Stimulated activated CD4-positive, alpha-beta T cell treated with anti-CD3 and anti-CD28 coated beads, Interleukin-12 subunit alpha, Interleukin-12 subunit beta, amount 100 ng/mL, for 24 hours (primary cell): Measurements from ENCODE around the gene MTUS2.

Experiments
- DNase-seq, 2 experiments: peaks; one replicate each; pipeline ENCODE4 v3.0.0-alpha.2; 2020; ENCODE audit warnings: low read depth in 2 of 2

The MTUS2 gene

DNA sequence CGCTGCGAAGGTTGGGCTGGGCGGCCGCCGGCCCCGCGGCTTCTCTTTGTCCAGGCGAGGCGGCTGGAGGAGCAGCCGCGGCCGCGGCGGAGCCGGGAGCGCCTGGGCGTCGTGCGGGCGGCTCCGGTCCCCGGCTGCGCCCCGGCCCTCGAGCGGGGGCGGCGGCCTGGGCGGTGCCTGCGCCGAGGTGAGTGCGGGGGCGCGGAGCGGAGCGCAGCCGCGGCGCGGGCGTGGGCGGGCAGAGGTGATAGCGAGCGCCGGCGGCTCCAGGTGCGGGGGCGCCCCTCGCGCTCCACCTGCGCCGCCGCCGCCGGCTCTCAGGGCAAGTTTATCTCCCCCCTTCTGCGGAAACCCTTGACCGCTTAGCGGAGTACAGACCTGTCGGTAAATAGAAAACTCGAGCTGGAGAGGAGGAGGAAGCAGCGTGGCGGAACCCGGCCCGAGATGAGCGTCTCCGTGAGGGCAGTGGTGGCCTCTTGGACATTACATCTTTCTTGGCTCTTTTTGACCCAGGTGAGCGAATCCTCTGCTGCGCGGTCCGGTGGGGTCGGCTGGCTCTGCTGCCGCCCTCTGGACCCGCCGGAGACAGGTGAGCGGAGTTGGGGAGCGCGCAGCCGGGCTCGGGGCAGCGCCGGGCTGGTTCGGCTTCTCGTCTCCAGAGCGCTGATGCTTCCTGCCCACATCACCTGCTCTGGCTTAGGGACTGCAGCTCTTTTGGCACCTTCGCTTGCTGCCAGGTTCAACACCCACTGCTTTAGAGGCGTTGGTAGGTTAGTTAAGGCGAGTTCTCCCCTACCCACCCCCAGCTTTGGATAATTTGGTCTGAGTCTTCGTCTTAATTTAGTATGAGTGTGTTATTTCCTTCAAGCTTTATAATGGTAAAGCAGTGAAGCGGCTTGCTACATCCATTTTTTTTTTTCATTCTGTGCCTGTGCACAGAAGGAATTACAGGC lies at the start of gene MTUS2:
MTUS2 (plus strand) TSS at position 241 of the 953 bp plus-strand sequence.
- DNase-seq = no peak

DNA sequence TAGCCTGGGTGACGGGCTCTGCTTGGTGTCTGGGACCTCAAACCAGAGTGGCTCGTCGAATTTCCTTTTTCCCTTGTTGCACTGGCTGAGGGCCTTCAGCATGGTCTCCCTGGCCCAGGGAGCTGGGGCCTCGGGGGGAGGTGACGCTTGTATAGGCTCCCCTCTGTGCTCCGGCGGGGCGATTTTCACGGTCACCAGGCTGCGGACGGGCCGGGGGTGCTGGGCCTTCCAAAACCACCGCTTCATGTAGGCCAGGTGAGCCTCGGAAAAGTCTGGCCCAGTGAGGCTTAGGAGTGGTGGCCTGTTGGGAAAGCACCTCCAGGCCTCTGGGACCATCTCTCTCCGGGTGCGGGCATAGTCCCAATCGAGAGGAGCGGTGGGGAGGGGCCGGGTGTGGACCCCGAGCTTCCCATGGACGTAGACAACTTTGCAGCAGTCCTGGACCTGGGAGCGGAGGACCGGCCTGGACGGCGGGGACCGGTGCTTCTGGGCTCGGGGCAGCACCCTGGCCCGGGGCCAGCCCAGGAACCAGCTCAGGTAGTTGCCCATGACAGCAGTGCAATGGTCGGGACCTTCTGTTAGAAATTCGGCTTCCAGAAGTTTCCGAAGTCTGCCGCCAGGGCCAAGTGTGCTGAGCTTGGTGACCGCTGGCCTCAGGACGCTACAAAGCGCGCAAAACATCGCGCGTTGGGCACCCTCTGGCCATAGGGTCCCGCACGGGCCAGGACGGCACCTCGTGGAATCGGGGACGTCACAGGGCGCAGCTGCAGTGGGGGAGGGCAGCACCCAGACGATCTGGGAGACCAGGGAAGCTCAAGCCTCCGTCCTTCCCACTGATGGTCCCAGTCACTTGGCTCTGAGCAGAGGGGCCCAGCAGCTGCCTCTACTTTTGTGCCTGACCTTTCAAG lies 41.6 kb upstream of the MTUS2 start:
- no peak for DNase-seq

DNA sequence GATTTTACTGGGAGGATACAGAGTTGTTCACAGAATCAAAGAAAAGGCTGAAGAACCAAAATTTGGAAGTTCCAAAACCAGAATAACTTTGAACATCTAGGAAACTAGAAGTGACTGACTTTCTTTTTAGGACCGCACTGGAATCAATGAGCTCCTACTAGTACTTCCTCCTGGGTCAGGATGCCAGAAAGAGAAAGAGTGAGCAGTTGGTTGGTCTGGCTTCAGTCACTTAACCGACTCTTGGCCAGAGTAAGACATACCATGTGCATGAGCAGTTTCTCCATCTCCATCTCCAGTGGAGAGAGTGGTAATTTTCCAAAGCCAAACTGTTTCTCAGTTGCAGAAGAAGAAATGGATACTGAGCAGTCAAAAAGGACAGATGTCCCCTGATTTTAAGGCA lies 27.1 kb upstream of the MTUS2 start:
- no peak for DNase-seq

DNA sequence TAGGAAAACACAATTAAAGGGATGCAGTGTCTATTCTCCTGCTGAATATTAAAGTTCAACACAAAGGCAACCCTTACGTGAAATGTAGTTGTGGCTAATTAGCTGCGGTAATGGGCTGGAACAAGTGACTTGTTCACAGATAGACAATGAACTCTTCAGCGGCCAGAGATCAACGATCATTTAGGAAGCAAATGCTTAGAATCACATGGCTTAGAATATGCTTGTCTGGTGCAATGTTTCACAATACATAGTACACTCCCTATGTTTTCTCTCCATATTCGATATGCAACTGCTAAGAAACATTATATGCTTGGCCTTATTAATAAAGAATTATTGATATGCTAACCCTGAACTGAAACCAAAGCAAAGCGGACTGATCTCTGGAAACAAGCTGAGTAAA lies 25.7 kb upstream of the MTUS2 start:
- DNase-seq = no peak

DNA sequence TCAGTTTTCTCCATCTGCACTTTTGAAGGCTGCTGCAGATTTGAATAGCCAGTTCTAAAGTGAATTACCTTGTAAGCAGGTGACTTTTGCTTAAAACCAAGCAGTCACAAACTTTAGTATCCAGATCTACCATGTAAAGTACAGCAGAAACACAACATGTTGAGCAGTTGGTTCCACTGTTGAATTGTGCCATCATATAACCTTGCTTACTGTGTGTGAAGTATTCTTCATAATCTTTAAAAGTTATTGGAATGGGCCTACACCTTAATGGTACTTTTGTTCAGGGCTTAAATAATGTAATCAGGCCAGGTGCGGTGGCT lies 23.2 kb upstream of the MTUS2 start:
- no peak for DNase-seq

DNA sequence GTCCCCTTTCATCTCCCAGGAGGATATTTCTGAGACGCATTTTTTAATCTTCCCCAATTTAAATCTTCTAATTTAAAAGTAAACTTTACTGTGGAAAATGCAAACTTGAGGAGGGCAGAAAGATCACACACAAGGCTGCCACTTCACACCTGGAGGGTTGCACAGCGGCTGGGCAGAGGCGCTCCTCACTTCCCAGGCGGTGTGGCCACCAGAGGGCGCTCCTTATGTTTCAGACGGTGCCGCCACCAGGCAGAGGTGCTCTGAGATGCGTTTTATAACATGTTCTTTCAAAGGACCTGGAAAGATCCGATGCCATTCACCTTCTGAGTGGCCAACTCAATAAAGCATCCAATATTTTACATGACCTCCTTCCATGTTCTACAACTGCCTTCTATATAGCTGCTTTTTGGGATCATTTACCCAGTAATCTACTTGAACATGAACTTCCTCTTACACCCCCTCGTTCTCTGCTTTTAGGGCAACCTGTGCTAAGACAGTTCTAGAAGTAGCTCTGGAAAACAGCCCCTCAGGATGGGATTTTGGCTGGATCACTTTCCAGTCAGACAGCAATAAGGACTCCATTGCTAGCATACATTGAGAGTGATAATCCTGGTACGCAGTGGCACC lies 14.8 kb upstream of the MTUS2 start:
- DNase-seq = peak in 1 of 2 experiments; percentile 47

DNA sequence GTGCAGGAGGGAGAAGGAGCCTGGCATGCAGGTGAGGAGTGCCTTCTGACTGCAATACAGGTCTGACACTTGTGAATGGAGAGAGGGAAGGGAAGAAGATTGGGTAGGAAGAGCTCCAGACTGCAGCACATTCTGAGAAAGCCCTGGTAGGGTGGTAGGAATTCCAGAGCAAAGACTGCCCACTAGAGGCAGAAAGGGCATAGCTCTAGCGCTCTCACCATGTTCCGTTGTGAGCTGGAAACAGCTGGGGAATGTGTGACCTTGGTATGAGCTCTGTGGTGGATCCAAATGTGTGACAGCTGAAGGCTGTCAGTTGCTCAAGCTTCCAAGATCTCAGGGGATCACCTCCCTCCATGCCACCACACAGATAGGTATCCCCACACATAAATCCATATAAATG lies 2.9 kb upstream of the MTUS2 start:
- no peak for DNase-seq

DNA sequence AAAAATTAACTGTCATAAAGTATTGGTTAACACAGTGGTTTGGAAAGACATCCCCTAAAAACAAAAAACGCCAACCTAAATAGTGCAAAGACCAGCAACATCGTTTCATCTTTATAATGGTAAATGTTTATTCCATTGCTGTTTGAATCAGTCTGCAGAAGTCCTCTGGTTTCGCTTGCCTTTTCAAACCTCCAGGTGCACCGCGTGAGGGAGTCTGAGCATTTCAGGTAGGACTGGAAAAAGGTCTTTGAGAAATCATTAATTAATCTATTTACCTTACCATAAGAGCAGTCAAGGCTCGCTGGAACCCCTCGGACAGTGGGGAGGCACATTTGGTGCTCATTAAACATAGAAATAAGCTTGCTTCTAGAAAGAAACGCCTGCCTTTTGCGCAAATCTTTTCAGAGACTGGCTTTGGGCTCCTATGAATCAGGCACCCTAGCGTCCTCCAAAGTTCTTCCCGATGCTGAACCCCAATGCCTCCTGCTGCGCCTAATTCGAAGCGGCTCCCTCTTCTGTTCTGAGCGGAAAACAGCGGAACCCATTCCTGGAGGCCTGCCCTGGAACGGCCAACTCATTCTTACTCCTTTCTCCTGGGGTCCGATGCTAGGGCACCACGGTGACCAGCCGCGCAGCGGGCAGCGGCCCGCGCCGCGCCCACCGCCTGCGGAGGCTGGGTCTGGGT lies 951 bp upstream of the MTUS2 start:
- no peak for DNase-seq

DNA sequence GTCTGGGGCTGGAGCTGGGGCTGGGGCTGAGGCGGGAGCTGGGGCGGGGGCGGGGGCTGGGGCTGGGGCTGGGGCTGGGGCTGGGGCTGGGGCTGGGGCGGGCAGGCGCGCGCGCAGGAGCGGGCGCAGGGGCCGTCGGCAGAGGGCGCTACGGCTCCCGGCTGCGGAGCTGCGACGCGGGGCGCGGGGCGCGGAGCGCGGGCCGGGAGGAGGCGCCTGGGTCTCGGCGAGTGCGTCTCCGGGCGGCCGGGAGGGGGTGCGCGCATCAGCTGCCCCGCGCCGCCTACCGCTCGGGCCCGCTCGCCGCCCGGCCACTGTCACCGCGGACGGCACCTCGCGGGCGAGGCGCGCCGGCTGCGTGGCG lies 422 bp upstream of the MTUS2 start:
- DNase-seq = peak; percentile 20 to 33

DNA sequence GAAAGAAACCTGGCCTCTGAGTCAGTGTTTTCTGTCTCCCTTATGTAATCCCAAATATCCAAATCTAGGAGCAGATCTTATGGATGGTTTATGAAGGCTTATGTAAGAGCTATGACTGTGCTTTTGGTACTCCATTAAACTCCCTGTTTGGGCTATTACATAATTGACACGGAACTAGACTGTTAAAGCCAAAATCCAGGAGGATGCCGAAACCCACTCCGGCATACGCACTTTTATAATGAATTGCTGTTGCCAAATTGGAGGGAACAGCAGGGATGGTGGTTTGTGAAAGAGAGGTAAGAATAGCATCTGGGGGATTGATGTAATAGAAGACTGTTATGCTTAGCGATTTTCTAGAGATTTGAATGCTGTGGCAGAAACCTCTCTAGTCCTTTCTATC lies 2.0 kb downstream of the MTUS2 start:
- DNase-seq = no peak

DNA sequence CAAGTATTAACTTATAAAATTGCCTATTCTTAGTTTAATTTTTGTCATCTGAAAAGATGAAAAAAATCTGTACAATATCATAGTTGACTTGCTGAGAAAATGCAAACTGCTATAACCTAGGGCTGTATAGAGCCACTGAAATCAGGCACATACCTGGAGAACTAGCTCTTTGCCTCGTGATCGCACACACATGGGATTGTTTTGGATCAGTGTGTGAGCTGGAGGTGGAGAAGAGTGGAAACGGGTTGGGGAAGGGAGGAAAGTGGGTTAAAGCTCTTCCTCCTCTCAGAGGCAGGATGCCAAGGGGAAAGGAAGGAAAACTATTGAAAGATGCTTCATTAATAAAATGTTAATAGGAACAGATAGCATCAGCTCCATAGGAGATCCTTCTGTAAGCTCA lies 2.7 kb downstream of the MTUS2 start:
- DNase-seq = no peak

DNA sequence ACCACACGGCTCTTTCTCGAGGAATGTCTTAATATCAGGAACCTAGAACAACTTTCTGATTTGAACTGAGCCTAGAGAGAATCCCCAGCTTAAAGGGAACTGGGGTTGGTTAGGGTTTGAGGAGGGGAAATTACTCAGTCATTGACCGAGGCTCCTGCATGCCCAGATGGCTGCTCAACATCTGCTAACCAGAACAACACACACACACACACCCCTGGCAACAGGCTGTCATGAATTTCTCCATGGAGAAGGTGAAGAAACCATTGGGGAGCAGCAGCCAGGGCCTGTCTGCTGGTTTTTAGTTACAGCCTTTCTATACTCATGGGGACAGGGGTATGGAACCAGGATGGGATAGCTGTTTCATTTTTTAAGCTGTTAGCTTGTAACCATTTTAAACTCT lies 5.2 kb downstream of the MTUS2 start:
- no peak for DNase-seq

DNA sequence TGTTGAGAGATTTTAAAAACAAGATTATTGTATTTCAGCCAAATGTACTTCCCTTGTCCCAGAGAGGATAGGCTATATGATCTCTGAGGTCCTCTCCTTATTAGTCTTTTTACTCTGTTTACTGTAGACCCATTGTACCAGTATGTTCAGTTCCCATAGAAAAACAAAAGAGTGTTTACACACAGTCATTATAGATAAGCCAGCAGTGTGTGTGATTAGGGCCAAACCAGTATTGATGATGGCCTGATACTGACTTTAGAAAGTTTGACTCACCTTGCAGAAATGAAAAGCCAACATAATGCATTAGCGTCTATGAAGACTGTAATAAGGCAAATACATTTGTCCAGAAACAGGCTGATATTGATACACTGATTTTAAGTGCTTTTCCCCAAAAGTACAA lies 6.2 kb downstream of the MTUS2 start:
- no peak for DNase-seq

DNA sequence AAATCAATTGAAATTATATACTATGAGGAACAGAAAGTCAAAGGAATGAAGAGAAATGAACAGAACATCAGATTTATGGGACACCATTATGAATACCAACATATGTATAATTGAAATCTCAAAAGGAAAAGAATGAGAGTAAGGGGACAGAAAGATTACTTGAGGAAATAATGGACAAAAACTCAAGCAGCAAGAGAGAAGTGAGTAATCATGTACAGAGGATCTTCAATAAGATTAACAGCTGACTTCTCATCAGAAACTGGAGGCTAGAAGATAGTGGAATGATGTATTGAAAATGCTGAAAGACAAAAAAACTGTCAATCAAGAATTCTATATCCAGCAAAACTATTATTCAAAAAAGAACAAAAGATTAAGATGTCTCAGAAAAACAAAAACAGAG lies 10.4 kb downstream of the MTUS2 start:
- no peak for DNase-seq

DNA sequence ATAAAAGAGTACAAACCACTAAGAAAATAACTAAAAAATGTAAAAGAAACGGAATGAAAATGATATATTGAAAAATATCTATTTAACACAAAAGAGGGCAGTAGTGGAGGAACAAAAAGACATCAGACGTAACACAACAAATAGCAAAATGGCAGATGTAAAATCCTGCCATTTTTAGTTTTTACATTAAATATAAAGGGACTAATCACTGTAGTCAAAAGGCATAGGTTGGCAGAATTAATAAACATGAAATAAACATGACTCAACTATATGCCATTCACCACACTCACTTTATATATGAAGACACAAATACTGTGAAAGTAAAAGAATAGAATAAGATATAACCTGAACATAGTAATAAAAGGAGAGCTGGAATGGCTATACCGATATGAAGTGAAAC lies 11.0 kb downstream of the MTUS2 start:
- no peak for DNase-seq

DNA sequence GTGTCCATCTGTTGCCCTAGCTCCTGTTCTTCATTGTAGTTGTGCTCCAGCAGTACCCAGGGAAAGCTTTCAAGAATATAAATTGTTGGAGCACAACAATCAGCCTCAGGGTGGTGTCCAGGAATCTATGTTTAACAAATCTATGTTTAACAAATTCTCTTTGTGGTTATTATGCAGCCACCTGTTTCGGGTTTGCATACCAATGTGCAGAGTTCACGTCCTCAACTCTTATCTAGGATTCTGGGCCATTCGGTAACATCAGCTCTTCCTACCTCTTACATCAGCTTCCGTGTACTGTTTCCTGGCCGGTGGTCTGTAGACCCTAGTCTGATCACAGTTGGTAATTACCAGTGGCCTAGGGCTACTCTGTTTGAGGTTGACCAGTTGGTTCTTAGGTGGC lies 17.0 kb downstream of the MTUS2 start:
- DNase-seq = no peak

DNA sequence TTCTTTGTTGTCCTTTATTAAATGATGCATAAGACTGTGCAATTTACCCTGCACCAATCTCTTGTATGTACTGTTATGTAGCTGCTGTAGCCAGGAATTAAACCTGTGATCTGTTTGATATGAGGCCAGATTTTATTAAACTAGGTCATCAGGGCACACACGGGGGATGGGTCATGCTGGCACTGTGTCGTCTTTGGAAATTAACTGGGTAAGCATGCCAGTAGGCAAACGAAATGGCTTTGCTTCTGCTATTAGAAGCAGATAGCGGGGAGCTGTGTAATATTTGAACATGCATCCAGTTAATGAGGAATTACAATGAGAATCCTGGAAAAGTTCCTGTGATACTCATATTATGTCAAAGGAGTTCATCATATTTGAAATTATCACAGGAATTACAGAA lies 23.5 kb downstream of the MTUS2 start:
- DNase-seq = no peak

DNA sequence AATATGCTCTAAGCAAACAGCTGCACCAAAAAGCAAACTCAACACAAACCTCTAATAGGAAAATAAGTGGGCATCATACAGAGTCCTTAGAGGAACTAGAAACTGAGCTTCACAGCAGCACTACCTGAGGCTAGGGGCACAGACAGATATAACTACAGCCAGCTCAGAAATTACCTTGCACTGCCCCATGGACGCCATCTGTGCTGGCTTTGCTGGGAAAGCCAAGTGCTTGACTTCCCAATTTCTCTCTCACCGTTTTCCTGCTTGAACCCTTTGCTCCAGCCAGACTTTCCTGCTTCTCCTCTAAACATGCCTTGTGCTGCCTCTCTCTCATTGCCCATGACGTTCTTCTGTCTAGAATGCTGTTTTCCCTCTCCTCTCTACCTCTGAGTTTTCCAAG lies 29.3 kb downstream of the MTUS2 start:
- DNase-seq = no peak

DNA sequence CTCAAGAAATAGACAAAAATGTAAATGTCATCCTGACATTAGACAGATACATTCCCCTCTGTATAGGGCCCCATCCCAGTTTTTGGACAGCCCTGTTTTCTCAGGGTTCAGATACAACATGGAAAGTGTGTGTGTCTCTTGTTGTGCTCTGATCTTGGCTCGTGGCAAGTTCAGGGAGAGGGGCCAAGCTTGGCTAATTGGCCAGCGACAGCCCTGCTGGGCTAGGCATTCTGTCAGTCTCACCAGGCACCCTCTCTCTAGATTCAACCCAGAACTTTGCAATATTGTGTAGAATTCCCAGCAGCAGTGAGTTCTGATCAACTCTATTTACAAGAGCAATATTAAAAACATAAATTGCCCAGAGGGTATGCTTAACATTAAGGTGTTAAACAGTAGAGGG lies 30.1 kb downstream of the MTUS2 start:
- no peak for DNase-seq

DNA sequence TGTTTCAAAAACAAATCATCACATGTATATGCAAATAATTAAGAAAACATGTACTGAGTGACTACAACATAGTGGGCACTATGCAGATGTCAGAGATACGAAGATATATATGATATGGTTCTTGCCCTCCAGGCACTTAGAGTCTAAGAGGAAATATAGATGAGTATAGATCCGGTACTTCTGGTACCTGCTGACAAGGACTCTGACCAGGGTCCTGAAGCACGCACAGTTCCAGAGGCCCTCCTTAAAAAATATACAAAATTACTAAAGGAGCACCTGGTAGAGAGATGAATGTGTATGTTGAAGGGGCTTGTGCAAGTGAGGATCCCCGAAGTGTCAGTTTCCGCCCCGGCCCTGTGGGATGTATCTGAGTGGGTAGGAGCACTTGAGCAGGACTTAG lies 31.3 kb downstream of the MTUS2 start:
- no peak for DNase-seq

DNA sequence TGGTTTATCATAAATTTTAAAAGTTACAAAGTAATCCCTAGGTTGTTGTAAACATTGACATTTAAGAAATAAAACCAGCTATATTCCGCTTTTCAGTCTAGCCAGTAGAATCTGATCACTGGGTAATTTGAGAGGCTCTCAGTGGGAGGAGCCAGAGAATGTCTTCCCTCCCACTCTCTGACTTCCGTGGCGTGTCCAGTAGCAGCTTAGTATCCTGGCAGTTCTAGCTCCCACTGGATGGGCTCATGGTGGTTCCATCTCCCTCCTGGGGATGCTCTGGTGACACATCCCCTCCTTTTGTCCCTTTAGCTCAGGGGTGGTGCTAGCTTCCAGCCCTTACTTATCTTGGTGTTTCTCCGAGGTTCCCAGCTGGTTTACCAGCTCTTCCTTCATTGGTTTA lies 34.5 kb downstream of the MTUS2 start:
- no peak for DNase-seq

DNA sequence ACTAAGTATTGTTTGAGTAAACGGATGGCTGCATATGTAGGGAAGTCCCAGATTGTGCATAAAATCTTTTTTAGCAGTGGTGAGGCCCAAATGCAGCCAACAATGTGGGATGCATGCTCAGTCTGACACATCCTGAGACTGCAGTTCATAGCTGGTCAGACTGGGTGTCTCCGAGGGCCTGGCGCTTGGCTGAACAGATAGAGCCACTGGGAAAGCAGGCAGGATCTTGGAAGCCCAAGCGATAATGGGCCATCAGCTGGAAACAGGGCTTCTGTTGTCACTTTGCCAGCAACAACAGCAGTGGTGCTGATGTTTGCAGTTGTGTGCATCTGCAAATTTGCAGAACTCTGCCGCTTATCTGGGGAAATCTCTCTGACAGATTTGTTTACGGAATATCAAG lies 36.1 kb downstream of the MTUS2 start:
- DNase-seq = no peak
